Parathyroid adenoma (tissue), 2 donors: ENCODE data around the gene ACTL8.

Source experiments
- H2AFZ ChIP-seq: fragments of 300-600 bp; sonication (generic); one replicate; pipeline ENCODE4 v1.7.0; 2017; ENCODE audit warnings: antibody characterized with exemption, mild to moderate bottlenecking
- H3K27ac ChIP-seq: fragments of 300-600 bp; sonication (generic); one replicate; pipeline ENCODE4 v1.7.0; 2017
- H3K27me3 ChIP-seq: fragments of 300-600 bp; sonication (generic); one replicate; pipeline ENCODE4 v1.7.0; 2017; ENCODE audit warnings: low read length; ENCODE audit not compliant: control insufficient read depth, insufficient read depth
- H3K36me3 ChIP-seq: fragments of 300-600 bp; sonication (generic); one replicate; pipeline ENCODE4 v1.7.0; 2017; ENCODE audit warnings: low read length; ENCODE audit not compliant: control insufficient read depth, insufficient read depth
- H3K4me1 ChIP-seq: fragments of 300-600 bp; sonication (generic); one replicate; pipeline ENCODE4 v1.7.0; 2017; ENCODE audit warnings: control low read depth
- H3K4me2 ChIP-seq: fragments of 300-600 bp; sonication (generic); one replicate; pipeline ENCODE4 v1.7.0; 2017; ENCODE audit warnings: low read length
- H3K4me3 ChIP-seq: fragments of 300-600 bp; sonication (generic); one replicate; pipeline ENCODE4 v1.7.0; 2017; ENCODE audit warnings: low read depth, low read length
- H3K79me2 ChIP-seq: fragments of 300-600 bp; sonication (generic); one replicate; pipeline ENCODE4 v1.7.0; 2017; ENCODE audit warnings: control low read depth
- H3K9ac ChIP-seq: fragments of 300-600 bp; sonication (generic); one replicate; pipeline ENCODE4 v1.7.0; 2017; ENCODE audit warnings: mild to moderate bottlenecking
- H3K9me3 ChIP-seq: fragments of 300-600 bp; sonication (generic); one replicate; pipeline ENCODE4 v1.7.0; 2017; ENCODE audit warnings: low read length; ENCODE audit not compliant: control insufficient read depth
- CTCF ChIP-seq: fragments of 300-600 bp; sonication (generic); IDR thresholded peaks from one replicate; pipeline ENCODE4 v1.7.0; 2017; ENCODE audit warnings: antibody characterized with exemption, mild to moderate bottlenecking
- donor health status: primary hyperparathyroidism.

Gene ACTL8

GRCh38 chr1:17798011-17798410 lies 42.9 kb downstream of the ACTL8 start:
- no peaks in the 10 kb centered on the region for H3K9me3 ChIP-seq
- H3K9ac ChIP-seq: no peak overlapping the region
- H3K27ac ChIP-seq: no peak overlapping the region
- H3K27me3 ChIP-seq: no peaks in the 10 kb centered on the region
- H3K36me3 ChIP-seq: no peaks in the 10 kb centered on the region
- H2AFZ ChIP-seq: no peak overlapping the region
- TF ChIP-seq CTCF: no peak
- no peak overlapping the region for H3K4me2 ChIP-seq
- H3K4me3 ChIP-seq: no peak overlapping the region
- no peaks in the 10 kb centered on the region for H3K79me2 ChIP-seq
- H3K4me1 ChIP-seq: no peaks in the 10 kb centered on the region

GRCh38 chr1:17798799-17799382 lies 43.8 kb downstream of the ACTL8 start:
- Histone ChIP-seq H3K9me3 (no peaks in the 10 kb centered on the region), H2AFZ (no peak overlapping the region), H3K27me3 (no peaks in the 10 kb centered on the region), H3K27ac (no peak overlapping the region), H3K4me1 (no peaks in the 10 kb centered on the region), H3K4me2 (no peak overlapping the region), H3K79me2 (no peaks in the 10 kb centered on the region), H3K4me3 (no peak overlapping the region), H3K36me3 (no peaks in the 10 kb centered on the region), H3K9ac (no peak overlapping the region)
- no peak for TF ChIP-seq CTCF

GRCh38 chr1:17799642-17800041 lies 44.5 kb downstream of the ACTL8 start:
- no peaks in the 10 kb centered on the region for H3K4me1 ChIP-seq
- no peaks in the 10 kb centered on the region for H3K9me3 ChIP-seq
- H3K36me3 ChIP-seq: no peaks in the 10 kb centered on the region
- no peak overlapping the region for H2AFZ ChIP-seq
- H3K27me3 ChIP-seq: no peaks in the 10 kb centered on the region
- H3K4me3 ChIP-seq: no peak overlapping the region
- H3K4me2 ChIP-seq: no peak overlapping the region
- no peak overlapping the region for H3K9ac ChIP-seq
- no peaks in the 10 kb centered on the region for H3K79me2 ChIP-seq
- H3K27ac ChIP-seq: no peak overlapping the region
- TF ChIP-seq CTCF: no peak

- no peak for TF ChIP-seq CTCF
- H3K4me3 ChIP-seq: no peak overlapping the region
- H3K4me1 ChIP-seq: no peaks in the 10 kb centered on the region
- H3K27ac ChIP-seq: no peak overlapping the region
- no peak overlapping the region for H2AFZ ChIP-seq
- no peak overlapping the region for H3K9ac ChIP-seq
- H3K4me2 ChIP-seq: no peak overlapping the region
- H3K79me2 ChIP-seq: no peaks in the 10 kb centered on the region
- H3K36me3 ChIP-seq: no peaks in the 10 kb centered on the region
- no peaks in the 10 kb centered on the region for H3K27me3 ChIP-seq
- H3K9me3 ChIP-seq: no peaks in the 10 kb centered on the region
Measured at GRCh38 chr1:17802164-17802563, 47.0 kb downstream of the ACTL8 start.

DNA sequence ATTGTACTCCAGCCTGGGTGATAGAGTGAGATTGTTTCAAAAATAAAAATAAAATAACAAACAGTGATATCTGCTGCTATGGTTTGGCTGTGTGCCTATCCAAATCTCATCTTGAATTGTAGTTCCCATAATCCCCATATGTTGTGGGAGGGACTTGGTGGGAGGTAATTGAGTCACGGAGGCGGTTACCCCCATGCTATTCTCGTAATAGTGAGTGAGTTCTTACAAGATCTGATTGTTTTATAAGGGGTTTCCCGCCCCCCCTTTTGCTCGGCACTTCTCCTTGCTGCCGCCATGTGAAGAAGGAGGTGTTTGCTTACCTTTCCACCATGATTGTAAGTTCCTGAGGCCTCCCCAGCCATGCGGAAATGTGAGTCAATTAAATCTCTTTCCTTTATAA lies 47.8 kb downstream of the ACTL8 start:
- H3K4me3 ChIP-seq: no peak overlapping the region
- H3K27ac ChIP-seq: no peak overlapping the region
- no peak overlapping the region for H3K4me2 ChIP-seq
- no peaks in the 10 kb centered on the region for H3K79me2 ChIP-seq
- no peaks in the 10 kb centered on the region for H3K4me1 ChIP-seq
- no peaks in the 10 kb centered on the region for H3K27me3 ChIP-seq
- no peak overlapping the region for H3K9ac ChIP-seq
- TF ChIP-seq CTCF: no peak
- no peaks in the 10 kb centered on the region for H3K36me3 ChIP-seq
- H2AFZ ChIP-seq: no peak overlapping the region
- no peaks in the 10 kb centered on the region for H3K9me3 ChIP-seq
